Bladder microvascular endothelial cell (primary cell): ENCODE data around the gene CARD18. TPM values are rescaled to one million over a fixed set of nuclear protein-coding genes. Genes with fewer than 3 reads are reported as not detected.

Source experiments
- total RNA-seq: library from RNA; depleted of rRNA; stranded (reverse); fragments of >200 nt; gene quantifications from 2 replicates; pipeline ENCODE4 v1.2.3, GENCODE V29; 2014

Gene CARD18, protein sequence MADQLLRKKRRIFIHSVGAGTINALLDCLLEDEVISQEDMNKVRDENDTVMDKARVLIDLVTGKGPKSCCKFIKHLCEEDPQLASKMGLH
- total RNA-seq: not detected in 2 replicates

DNA sequence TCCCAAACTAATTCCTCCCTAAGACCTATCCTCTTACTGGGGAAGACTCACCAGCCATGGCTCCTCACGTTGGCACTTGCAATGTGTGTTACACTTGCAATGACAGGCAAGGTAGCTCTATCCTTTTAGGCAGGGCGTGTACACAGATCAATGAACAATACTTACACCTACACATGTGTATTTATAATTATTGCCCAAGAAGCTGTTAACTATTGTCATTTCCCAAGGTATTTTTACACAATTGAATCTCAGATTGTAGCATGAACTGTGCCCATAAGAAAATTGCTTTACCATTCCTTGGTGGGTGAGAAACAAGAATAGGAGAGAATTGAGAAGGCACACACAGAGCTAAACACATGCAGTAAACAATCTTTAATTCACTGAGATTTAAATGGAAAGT, at the start of gene CARD18:
CARD18 (minus strand) TSS at position 101 of the 400 bp plus-strand sequence; CDS start at position 58, 43 bp downstream.

Other genes starting within 250 kb of the CARD18 start
- 3.7 and 7.4 TPM in 2 replicates for gene CASP12, start 241.3 kb downstream of the CARD18 start, total RNA-seq
- 129 and 227 TPM in 2 replicates for gene CASP4, start 171.2 kb downstream of the CARD18 start, total RNA-seq
- gene CASP5, start 116.6 kb downstream of the CARD18 start, total RNA-seq: not detected in 2 replicates
- 20.0 and 37.1 TPM in 2 replicates for gene CASP1, start 104.6 kb downstream of the CARD18 start, total RNA-seq
- gene CARD16, start 94.4 kb downstream of the CARD18 start, total RNA-seq: 68.3 and 83.1 TPM in 2 replicates